HG02610 (cell line): ENCODE results near the gene CD80.
"Not testable (repeated sequence)": the region's sequence is repeated elsewhere in the genome, so short reads cannot be mapped to it uniquely, and the experiment has no call there.

ENCODE experiments used
- ATAC-seq: cut with Tn5 transposase; IDR thresholded peaks from one replicate; pipeline ENCODE4 v1.9.1; 2021; ENCODE audit warnings: mild to moderate bottlenecking, moderate library complexity; ENCODE audit not compliant: unreplicated experiment

Gene CD80

DNA sequence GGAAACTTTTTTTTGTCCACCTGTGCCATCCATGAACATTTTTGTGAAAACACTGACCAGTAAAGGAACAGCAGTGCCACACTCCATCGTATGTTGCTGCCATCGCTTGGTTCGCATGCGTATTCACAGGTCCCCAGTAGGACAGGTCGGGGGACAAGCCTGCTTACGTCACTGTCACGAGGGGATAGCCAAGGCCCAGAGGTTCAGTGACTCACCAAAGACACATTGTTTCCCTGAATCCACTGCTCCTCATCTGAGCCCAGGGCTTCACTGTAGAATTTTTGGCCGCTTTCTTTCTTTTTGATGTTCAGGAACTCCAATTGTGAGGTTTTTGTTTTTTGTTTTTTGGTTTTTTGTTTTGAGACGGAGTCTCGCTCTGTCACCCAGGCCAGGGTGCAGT is 25.8 kb upstream of the CD80 start:
- no peak for ATAC-seq

- peak; percentile 43 for ATAC-seq
These were observed 22.8 kb upstream of the CD80 start for GRCh38 chr3:119582178-119582577.

GRCh38 chr3:119580067-119580760 is 20.8 kb upstream of the CD80 start:
- peak; percentile 61 for ATAC-seq

DNA sequence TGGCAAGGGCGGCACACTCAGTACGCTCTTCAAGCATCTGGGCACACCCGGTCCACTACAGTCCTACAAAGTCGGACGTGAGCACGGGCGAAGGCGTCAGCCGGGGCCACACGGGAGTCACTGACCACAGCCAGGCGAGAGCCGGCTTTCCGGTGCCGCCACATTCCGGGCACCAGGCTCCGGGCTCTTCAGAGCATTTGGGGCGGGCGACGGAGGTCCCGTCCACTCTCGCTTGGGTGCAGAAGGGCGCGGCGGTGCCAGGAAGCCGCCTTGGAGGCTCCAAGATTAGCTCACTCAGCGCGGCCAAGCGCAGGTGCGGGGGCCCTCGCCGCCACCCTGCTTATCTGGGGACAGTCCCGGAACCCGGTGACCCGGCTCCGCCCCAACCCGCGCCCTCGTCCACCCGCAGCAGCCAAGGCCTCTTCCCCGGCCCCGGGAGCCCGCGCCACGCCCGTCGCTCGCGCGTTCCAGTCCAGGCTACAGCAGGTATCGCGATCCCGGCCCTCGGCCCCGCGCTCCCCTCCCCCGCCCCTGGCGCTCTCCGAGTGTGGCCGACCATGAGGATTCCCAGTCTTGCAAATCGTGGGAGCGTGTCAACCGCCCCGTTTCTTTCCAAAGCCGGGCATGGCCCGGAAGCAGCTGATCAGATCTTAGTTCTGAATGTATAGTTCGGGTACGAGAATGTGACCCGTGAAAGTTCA is 20.1 kb upstream of the CD80 start, which contains the start of gene ADPRH:
Gene ADPRH (plus strand): TSS at position 127 of the 701 bp plus-strand sequence. CDS start 2,678 bp downstream, outside the sequence.
- peak; percentile 73 for ATAC-seq

GRCh38 chr3:119575507-119575906 is 16.1 kb upstream of the CD80 start:
- ATAC-seq, result no peak

- no peak for ATAC-seq
These were observed 12.3 kb upstream of the CD80 start for GRCh38 chr3:119571688-119572087.

DNA sequence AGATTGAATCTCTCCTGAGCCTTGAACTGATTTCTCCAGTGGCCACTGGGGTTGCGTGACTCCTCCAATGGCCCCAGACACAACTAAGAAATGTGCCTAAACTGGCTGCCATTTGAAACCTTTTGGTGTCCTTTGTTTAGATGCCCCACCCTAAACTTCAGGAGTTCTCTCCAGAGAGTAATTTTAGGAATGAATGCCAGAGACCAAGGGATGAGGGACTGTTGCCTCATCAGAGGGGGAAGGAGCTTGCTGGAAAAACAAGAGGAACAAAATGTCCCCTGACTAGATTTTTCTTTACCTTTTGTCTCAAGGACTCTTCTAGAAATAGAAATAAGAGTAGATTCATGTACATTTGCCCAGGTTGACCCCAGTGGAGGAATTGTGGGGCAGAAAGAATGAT is 11.8 kb upstream of the CD80 start:
- no peak for ATAC-seq

GRCh38 chr3:119570229-119570628 is 10.8 kb upstream of the CD80 start:
- peak; percentile 81 for ATAC-seq

DNA sequence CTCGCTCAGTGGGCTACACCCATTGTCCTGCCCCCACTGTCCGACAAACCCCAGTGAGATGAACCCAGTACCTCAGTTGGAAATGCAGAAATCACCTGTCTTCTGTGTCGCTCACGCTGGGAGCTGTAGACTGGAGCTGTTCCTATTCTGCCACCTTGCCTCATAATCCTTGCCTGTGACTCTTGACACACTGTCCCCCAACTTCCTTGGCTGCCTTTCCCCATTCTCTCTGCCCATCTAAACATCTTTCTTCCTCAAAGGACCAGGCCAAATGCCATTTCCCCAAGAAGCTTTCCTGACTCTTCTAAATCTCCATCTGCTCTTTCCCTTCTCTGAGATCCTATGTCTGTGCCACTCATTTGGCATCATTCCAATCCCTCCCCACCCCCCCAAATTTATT is 9.7 kb upstream of the CD80 start:
- no peak for ATAC-seq

DNA sequence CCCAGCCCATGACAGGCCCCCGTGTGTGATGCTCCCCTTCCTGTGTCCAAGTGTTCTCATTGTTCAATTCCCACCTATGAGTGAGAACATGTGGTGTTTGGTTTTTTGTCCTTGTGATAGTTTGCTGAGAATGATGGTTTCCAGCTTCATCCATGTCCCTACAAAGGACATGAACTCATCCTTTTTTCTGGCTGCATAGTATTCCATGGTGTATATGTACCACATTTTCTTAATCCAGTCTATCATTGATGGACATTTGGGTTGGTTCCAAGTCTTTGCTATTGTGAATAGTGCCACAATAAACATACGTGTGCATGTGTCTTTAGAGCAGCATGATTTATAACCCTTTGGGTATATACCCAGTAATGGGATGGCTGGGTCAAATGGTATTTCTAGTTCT is 3.9 kb upstream of the CD80 start:
- not testable (repeated sequence) for ATAC-seq

DNA sequence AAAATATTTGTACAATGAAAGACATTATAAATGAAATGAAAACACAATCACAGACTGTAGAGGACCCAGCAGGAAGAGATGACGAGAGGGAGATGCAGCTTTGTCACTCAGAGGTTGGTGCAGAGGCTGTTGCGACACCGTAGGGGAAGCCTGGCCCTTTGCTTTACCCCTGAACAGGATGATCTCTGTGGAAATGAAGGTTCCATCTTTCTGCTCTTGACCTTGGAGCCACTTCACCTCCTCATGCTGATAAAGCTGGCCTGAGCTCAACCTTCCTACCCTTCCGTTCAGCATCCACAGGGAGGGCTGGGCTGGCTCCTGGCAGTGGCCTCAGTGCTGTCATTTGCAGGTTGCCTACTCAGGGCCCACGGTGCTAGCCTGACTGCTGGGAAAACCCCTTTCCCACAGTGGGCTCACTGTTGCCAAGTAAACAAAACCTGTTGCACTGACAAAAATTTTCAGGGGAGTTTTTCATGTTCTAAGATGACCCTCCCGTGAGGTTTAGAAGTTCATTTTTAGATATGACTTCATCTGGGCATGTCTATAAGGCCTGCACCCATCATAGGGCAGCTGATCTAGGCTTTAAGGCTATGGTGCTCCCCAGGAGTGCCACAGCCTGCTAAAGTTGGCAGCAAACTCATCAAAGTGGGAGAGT is 3.0 kb upstream of the CD80 start:
- peak; percentile 87 for ATAC-seq

- no peak for ATAC-seq
These were observed 746 bp upstream of the CD80 start for GRCh38 chr3:119560160-119560559.

DNA sequence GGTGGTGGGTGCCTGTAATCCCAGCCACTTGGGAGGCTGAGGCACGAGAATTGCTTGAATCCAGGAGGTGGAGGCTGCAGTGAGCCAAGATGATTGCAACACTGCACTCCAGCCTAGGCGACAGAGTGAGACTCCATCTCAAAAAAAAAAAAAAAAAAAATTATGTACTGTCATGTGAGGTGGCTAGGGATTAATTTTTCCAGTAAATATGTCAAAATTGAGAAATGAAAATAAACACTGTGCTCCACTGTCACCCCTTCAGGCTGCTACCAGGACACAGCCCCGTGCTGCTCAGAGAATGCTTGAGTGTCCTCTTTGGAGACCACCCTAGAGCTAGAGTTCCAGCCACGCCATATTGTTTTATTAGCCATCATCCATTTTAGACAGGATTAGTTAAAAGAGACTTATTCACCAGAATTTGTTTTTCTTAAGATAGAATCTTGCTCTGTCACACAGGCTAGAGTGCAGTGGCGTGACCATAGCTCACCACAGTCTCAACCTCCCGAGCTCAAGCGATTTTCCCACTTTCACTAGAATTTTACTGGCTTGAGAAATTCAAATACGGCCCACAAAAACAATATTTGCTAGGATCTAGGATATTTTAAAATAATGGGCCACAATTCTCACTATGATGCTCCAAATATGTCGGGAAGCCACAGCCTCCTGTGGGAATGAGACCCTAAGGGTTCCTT is 642 bp downstream of the CD80 start:
- no peak for ATAC-seq

DNA sequence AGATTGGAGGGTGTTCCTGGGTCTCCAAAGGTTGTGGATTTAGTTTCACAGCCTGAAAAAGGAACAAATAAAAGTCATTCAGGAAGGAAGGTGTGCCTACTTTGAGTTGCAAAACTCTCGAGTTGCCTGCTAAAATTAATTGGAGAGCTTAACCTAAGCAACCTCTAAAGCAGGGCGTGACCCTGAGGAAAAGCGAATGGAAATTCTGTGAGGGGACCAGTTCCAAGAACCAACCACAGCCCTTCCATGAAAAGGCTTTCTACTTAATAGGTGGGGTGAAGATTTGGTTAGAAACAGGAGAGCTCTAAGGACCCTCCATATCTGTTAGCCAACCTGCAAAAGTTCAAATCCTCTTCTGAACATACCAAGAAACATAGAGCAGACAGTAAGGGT is 1.5 kb downstream of the CD80 start:
- no peak for ATAC-seq

- no peak for ATAC-seq
These were observed 2.1 kb downstream of the CD80 start for GRCh38 chr3:119557192-119557876.

DNA sequence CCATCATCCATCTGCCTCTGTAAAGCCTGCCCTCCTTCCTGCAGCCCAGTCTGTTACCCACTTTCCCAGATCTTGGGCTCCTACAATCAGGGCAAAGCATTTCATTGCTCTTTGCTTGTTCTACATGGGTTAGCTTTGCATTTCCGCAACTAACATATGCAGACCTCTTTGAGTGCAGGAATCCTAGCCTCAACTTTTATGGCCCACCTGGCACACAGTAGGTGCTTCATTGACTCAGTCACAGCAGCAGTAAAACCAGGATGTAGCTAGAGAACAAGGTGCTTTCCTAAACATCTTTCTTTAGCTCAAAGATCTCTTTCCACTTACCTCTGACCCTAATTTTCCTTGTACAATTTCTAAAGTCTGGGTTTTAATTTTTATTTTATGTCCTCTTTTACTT is 3.5 kb downstream of the CD80 start:
- no peak for ATAC-seq

- peak; percentile 34 for ATAC-seq
These were observed 4.1 kb downstream of the CD80 start for GRCh38 chr3:119555309-119555735.

DNA sequence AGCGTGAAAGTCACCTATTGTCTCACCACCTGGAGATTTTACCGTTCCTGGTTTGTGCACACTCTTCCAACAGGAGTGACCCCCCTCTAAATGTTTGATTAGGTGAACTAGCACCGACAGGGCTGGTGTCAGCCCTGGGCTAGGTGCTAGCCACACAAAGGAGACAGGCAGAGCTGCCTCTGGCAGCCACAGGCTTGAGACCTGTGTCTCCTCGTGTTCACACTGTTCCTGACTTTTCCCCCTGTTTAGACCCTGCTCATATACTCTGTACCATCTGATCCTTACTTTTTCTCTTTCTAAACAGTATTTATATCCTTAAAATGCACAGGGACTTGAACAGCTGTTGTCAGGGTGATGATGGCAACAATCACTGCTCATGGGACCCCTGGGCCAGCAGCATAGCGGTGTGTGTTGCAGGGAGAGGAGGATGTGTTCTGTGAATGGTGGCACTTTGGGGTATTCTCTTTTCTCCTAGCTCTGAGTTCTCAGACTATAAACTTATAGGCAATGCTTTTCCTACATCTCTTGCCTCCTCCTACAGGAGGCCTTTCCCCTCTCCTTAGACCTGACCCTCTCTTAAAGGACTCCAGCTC is 5.5 kb downstream of the CD80 start:
- ATAC-seq, result no peak

- not testable (repeated sequence) for ATAC-seq
These were observed 6.5 kb downstream of the CD80 start for GRCh38 chr3:119552928-119553327.

GRCh38 chr3:119551598-119551997 is 7.8 kb downstream of the CD80 start:
- ATAC-seq, result no peak
